ENCODE measurements around the gene LTV1. TPM values are rescaled to one million over a fixed set of nuclear protein-coding genes. Genes with fewer than 3 reads are reported as not detected.

LTV1 gene
- total and polyA plus RNA-seq, 9 donors: 11.0 to 36.3 (median 20.4) TPM

DNA sequence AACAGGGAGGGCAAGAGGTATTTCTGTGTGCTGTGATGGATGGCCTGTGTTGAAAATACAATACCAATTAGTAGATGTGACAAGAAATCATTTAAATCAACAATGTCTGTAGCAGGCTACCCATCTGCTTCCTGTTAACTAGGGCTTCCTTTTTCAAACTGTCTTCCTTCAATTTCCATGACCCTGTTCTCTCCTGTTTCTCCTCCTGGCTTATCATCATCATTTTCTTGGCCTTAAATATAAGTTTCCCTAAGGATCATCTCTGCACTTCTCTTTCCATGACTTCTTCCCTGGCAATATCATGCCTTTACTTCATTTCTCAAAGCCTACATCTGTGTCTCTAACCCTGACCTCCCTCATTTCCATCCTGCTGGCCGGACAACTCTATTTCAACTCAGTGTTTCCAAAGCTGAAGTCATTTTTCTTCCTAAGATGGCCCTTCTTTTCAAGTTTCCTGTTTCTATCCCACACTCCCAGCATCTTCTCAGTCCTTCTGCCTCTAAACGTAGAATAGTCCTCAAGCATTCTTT is 39.3 kb downstream of the LTV1 start:
- no peaks in the 10 kb centered on the region for H3K27me3 ChIP-seq
- H3K4me3 ChIP-seq: no peak overlapping the region
- no peak for DNase-seq
- intact Hi-C loops (cut with DNase I): no loop called here
- WGBS, 3 donors: 60 to 75% (median 70%) methylated on average over 2 of the region's 2 CpGs
- TF ChIP-seq EP300 (IDR thresholded peaks at IDR 0.05): no peak
- TF ChIP-seq POLR2A (IDR thresholded peaks at IDR 0.05): no peak
- TF ChIP-seq, protein P1, sequence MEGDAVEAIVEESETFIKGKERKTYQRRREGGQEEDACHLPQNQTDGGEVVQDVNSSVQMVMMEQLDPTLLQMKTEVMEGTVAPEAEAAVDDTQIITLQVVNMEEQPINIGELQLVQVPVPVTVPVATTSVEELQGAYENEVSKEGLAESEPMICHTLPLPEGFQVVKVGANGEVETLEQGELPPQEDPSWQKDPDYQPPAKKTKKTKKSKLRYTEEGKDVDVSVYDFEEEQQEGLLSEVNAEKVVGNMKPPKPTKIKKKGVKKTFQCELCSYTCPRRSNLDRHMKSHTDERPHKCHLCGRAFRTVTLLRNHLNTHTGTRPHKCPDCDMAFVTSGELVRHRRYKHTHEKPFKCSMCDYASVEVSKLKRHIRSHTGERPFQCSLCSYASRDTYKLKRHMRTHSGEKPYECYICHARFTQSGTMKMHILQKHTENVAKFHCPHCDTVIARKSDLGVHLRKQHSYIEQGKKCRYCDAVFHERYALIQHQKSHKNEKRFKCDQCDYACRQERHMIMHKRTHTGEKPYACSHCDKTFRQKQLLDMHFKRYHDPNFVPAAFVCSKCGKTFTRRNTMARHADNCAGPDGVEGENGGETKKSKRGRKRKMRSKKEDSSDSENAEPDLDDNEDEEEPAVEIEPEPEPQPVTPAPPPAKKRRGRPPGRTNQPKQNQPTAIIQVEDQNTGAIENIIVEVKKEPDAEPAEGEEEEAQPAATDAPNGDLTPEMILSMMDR (IDR thresholded peaks at IDR 0.05): no peak
- H3K27ac ChIP-seq: no peak overlapping the region
- no peaks in the 10 kb centered on the region for H3K9me3 ChIP-seq
- H3K36me3 ChIP-seq: no peaks in the 10 kb centered on the region
- H3K4me1 ChIP-seq (ENCODE audit: insufficient read depth): no peaks in the 10 kb centered on the region

DNA sequence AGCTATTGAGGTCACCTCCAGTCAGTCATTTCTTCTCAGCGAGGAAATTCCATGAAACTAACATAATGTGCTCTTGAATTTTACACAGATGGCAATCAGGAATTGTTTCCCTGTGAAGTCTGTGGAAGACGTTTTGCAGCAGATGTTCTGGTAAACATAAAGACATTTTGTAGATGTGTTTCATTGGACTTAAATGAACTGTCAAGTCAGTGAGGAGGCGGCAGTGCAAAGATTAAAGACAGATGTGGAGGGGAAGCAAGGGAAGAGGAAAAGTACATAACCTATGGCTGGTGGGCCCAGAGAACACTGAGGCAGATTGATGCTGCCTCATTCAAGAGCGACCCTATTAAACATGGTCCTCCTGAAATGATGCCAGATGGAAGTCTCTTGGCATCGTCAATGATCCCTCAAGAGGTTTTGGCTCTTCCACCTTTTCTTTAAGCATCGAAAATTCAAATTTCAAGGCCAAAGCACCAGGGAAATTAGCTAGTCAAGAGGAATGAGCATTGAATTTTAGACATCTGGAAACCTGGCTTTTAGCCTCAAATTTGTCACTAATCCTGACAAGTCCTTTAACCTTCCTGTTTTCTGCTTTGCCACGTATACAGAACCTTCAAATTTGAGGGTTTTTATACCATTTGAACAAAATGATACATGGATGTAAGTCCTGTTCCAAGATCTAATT is 41.2 kb downstream of the LTV1 start:
- Histone ChIP-seq H3K27me3 (no peaks in the 10 kb centered on the region), H3K36me3 (no peaks in the 10 kb centered on the region), H3K27ac (no peak overlapping the region), H3K4me3 (no peak overlapping the region), H3K9me3 (no peaks in the 10 kb centered on the region), H3K4me1 (ENCODE audit: insufficient read depth) (no peaks in the 10 kb centered on the region)
- intact Hi-C loops (cut with DNase I): no loop called here
- no peak for TF ChIP-seq POLR2A (IDR thresholded peaks at IDR 0.05)
- TF ChIP-seq EP300 (IDR thresholded peaks at IDR 0.05): no peak
- TF ChIP-seq, protein P1 (IDR thresholded peaks at IDR 0.05): no peak
- no peak for DNase-seq
- WGBS, 3 donors: 75 to 87% (median 83%) methylated on average over 7 of the region's 7 CpGs

DNA sequence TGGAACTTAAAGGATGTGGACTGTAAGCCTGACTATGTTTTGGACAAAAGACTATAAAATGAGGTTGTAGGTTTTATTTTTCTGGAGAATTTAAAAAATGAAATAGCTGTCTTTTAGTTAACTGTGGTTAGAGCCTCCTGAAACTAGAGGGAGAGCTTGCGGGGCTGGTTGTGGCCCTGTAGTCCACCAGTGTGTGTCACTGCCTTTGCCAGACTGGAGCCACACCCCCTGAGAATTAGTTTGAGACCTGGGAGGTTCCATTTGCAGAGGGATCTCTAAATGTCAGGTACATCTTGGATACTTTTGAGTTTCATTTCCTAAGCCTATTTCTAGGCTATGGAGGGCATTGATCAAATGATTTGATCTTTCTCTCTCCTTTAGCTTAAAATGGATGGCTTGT is 42.0 kb downstream of the LTV1 start:
- no peaks in the 10 kb centered on the region for H3K4me1 ChIP-seq (ENCODE audit: insufficient read depth)
- WGBS, 3 donors: 100% methylated on average over 1 of the region's 1 CpG
- H3K4me3 ChIP-seq: no peak overlapping the region

DNA sequence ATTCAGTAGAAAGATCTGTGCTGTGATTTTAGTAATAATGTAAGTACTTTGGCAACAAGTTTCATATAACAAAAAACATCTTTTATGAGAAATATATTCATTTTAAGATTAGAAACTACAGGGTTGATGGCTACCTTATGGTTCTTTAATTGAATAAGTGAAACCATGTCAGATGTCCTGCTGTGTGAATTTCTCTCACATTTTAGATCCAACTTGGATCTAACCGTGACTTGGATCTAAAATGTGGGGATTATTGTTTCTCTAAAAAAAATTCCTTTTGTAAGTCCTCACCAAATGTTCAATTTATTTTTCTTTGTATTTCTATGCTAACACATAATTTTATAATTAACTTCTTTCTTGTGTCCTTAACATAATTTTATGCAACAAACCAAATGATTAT is 51.5 kb downstream of the LTV1 start:
- Histone ChIP-seq H3K9me3 (no peaks in the 10 kb centered on the region), H3K27me3 (peaks cover 5% of the 10 kb centered on the region), H3K4me1 (ENCODE audit: insufficient read depth) (no peaks in the 10 kb centered on the region), H3K36me3 (no peaks in the 10 kb centered on the region), H3K4me3 (no peak overlapping the region), H3K27ac (no peak overlapping the region)
- TF ChIP-seq POLR2A (IDR thresholded peaks at IDR 0.05): no peak
- TF ChIP-seq EP300 (IDR thresholded peaks at IDR 0.05): no peak
- TF ChIP-seq, protein P1 (IDR thresholded peaks at IDR 0.05): no peak
- WGBS, 3 donors: 93 to 97% (median 96%) methylated on average over 1 of the region's 1 CpG
- DNase-seq: no peak
- intact Hi-C loops (cut with DNase I): no loop called here

More for the DNA sequence above, 42.0 kb downstream of the LTV1 start:
- no peak for DNase-seq
- H3K27ac ChIP-seq: no peak overlapping the region
- no peaks in the 10 kb centered on the region for H3K27me3 ChIP-seq
- H3K36me3 ChIP-seq: no peaks in the 10 kb centered on the region
- H3K9me3 ChIP-seq: no peaks in the 10 kb centered on the region
- intact Hi-C loops (cut with DNase I): no loop called here
- TF ChIP-seq, protein P1 (IDR thresholded peaks at IDR 0.05): no peak
- no peak for TF ChIP-seq EP300 (IDR thresholded peaks at IDR 0.05)
- no peak for TF ChIP-seq POLR2A (IDR thresholded peaks at IDR 0.05)

Measured in ovary (tissue), 9 donors.